Ascending aorta (tissue), 2 donors: ENCODE measurements around the gene CPN1. TPM values are rescaled to one million over a fixed set of nuclear protein-coding genes. Genes with fewer than 3 reads are reported as not detected.

Experiments
- DNase-seq, 2 donors: peaks; one replicate each; pipeline ENCODE4 v3.0.0-alpha.2; 2019; ENCODE audit warnings: low spot score in 2 of 2
- H3K27ac ChIP-seq, 2 donors: fragments of 200-600 bp; sonication (generic); one replicate each; pipeline ENCODE4 v1.5.1; 2016 to 2017; ENCODE audit warnings: mild to moderate bottlenecking in 1 of 2
- H3K27me3 ChIP-seq: fragments of 200-600 bp; sonication (generic); one replicate; pipeline ENCODE4 v1.5.1; 2017
- H3K36me3 ChIP-seq, 2 donors: fragments of 200-600 bp; sonication (generic); one replicate each; pipeline ENCODE4 v1.5.1; 2016
- H3K4me1 ChIP-seq, 2 donors: fragments of 200-600 bp; sonication (generic); one replicate each; pipeline ENCODE4 v1.5.1; 2016 to 2017; ENCODE audit warnings: mild to moderate bottlenecking in 1 of 2
- H3K4me3 ChIP-seq, 2 donors: fragments of 200-600 bp; sonication (generic); one replicate each; pipeline ENCODE4 v1.5.1; 2016 to 2017; ENCODE audit warnings: mild to moderate bottlenecking in 1 of 2
- H3K9me3 ChIP-seq, 2 donors: fragments of 200-600 bp; sonication (generic); one replicate each; pipeline ENCODE4 v1.5.1; 2016
- intact Hi-C: fragments of 100-400 bp; cut with DNase I; formaldehyde crosslinking; loops from one replicate; pipeline ENCODE4 v1.15.1; 2023
- total RNA-seq: library from RNA; depleted of rRNA; stranded (reverse); fragments of >200 nt; gene quantifications from one replicate; pipeline ENCODE4 v1.1.0, GENCODE V29; 2016
- TF ChIP-seq, protein P1 (sequence below), 3 experiments: fragments of 200-600 bp in 2 of 3; fragments of 450-650 bp in 1 of 3; sonication (generic) in 2 of 3; IDR thresholded peaks; one replicate each; pipeline ENCODE4 v1.5.1; 2016 to 2019; ENCODE audit warnings: antibody characterized with exemption in 3 of 3, mild to moderate bottlenecking in 1 of 3, moderate library complexity in 1 of 3

The CPN1 gene
- total RNA-seq, 1 donor from 2014 or later: not detected

- no peaks in the 10 kb centered on the region for H3K27me3 ChIP-seq
- no peaks in the 10 kb centered on the region for H3K4me1 ChIP-seq
- no peak overlapping the region for H3K27ac ChIP-seq
- no peaks in the 10 kb centered on the region for H3K36me3 ChIP-seq
- H3K9me3 ChIP-seq: no peaks in the 10 kb centered on the region
- intact Hi-C loops: no loop called here
- TF ChIP-seq, protein P1, sequence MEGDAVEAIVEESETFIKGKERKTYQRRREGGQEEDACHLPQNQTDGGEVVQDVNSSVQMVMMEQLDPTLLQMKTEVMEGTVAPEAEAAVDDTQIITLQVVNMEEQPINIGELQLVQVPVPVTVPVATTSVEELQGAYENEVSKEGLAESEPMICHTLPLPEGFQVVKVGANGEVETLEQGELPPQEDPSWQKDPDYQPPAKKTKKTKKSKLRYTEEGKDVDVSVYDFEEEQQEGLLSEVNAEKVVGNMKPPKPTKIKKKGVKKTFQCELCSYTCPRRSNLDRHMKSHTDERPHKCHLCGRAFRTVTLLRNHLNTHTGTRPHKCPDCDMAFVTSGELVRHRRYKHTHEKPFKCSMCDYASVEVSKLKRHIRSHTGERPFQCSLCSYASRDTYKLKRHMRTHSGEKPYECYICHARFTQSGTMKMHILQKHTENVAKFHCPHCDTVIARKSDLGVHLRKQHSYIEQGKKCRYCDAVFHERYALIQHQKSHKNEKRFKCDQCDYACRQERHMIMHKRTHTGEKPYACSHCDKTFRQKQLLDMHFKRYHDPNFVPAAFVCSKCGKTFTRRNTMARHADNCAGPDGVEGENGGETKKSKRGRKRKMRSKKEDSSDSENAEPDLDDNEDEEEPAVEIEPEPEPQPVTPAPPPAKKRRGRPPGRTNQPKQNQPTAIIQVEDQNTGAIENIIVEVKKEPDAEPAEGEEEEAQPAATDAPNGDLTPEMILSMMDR (IDR thresholded peaks at IDR 0.05): no peak
- H3K4me3 ChIP-seq: no peak overlapping the region
- DNase-seq: no peak
These were observed 20.3 kb downstream of the CPN1 start for GRCh38 chr10:100061401-100061800.

- Histone ChIP-seq H3K36me3 (no peaks in the 10 kb centered on the region), H3K4me3 (no peak overlapping the region), H3K27me3 (no peaks in the 10 kb centered on the region), H3K9me3 (peaks cover 0 to 5% of the 10 kb centered on the region in 2 donors), H3K27ac (no peak overlapping the region), H3K4me1 (no peaks in the 10 kb centered on the region)
- intact Hi-C loops: no loop called here
- no peak for DNase-seq
- TF ChIP-seq, protein P1 (IDR thresholded peaks at IDR 0.05): no peak
These were observed 23.7 kb downstream of the CPN1 start for GRCh38 chr10:100057948-100058347.

- H3K27ac ChIP-seq: no peak overlapping the region
- no peak for DNase-seq
- intact Hi-C loops: no loop called here
- H3K4me3 ChIP-seq: no peak overlapping the region
- no peaks in the 10 kb centered on the region for H3K4me1 ChIP-seq
- TF ChIP-seq, protein P1 (IDR thresholded peaks at IDR 0.05): no peak
- H3K27me3 ChIP-seq: no peaks in the 10 kb centered on the region
- peaks cover 0 to 5% of the 10 kb centered on the region in 2 donors for H3K9me3 ChIP-seq
- no peaks in the 10 kb centered on the region for H3K36me3 ChIP-seq
These were observed 27.8 kb downstream of the CPN1 start for GRCh38 chr10:100053686-100054460.

DNA sequence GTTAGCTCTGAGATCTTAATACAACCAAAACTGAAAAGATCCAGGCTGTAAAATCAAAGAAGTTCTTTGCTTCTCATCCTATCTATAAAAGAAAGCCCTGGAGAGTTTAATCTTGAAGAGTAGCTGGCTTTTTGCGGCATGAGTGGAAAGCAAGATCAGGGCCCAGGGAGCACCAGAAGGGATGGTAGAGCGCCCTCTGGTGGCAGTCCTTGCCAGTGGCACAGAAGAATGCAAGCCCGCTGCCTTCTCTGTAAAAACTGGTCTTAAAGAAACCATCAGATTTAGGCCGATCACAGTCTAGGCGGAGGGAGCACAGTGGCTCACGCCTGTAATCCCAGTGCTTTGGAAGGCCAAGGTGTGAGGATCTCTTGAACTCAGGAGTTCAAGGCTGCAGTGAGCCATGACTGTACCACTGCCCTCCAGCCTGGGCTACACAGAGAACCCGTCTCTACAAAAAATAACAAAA is 35.6 kb downstream of the CPN1 start:
- peak in 1 of 2 donors; percentile 92 for DNase-seq
- Histone ChIP-seq H3K4me1 (no peaks in the 10 kb centered on the region), H3K36me3 (no peaks in the 10 kb centered on the region), H3K9me3 (no peaks in the 10 kb centered on the region), H3K27me3 (no peaks in the 10 kb centered on the region), H3K4me3 (no peak overlapping the region), H3K27ac (no peak overlapping the region)
- TF ChIP-seq, protein P1 (IDR thresholded peaks at IDR 0.05): peak; percentile 70 to 92 (median 86)
- intact Hi-C loops: loop anchor here (1.0 kb wide), 1 partner anchor 200 kb away; no protein-coding TSS in a partner anchor

GRCh38 chr10:100045592-100045991 is 36.1 kb downstream of the CPN1 start:
- no peaks in the 10 kb centered on the region for H3K4me1 ChIP-seq

More at GRCh38 chr10:100045592-100045991, 36.1 kb downstream of the CPN1 start:
- Histone ChIP-seq H3K36me3 (no peaks in the 10 kb centered on the region), H3K9me3 (no peaks in the 10 kb centered on the region), H3K27ac (no peak overlapping the region), H3K4me3 (no peak overlapping the region), H3K27me3 (no peaks in the 10 kb centered on the region)
- no peak for DNase-seq
- intact Hi-C loops: no loop called here
- TF ChIP-seq, protein P1 (IDR thresholded peaks at IDR 0.05): no peak
